Activated CD8-positive, alpha-beta memory T cell treated with anti-CD3 and anti-CD28 coated beads, Interleukin-2, amount 50 U/mL, for 4 hours (primary cell): ENCODE data around the gene ADAT1.

Source experiments
- DNase-seq: peaks from one replicate; pipeline ENCODE4 v3.0.0-alpha.2; 2020

ADAT1 gene, protein sequence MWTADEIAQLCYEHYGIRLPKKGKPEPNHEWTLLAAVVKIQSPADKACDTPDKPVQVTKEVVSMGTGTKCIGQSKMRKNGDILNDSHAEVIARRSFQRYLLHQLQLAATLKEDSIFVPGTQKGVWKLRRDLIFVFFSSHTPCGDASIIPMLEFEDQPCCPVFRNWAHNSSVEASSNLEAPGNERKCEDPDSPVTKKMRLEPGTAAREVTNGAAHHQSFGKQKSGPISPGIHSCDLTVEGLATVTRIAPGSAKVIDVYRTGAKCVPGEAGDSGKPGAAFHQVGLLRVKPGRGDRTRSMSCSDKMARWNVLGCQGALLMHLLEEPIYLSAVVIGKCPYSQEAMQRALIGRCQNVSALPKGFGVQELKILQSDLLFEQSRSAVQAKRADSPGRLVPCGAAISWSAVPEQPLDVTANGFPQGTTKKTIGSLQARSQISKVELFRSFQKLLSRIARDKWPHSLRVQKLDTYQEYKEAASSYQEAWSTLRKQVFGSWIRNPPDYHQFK

GRCh38 chr16:75622761-75623605 is at the start of gene ADAT1:
Gene ADAT1, minus strand, starts transcription at chr16:75623281. Its CDS starts 2,482 bp downstream, at chr16:75620799.
- peak; percentile 98 for DNase-seq

DNA sequence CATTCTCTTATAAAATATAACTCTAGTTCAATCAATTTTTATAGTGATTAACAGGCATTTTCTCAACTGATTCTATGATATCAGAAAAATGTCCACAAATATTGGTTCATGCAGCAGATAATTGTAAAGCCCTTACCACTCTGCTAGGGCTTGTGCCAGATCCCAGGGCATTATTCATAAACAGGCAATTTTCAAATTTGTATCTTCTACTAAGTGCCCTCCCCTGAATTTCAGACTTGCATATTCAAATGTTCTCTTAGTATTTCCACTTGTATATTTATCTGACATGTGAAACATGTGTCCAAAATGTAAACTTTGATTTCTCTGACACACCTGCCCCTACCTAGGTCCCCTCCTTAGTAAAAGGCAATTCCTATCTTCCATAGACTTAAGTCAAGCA is 44.4 kb upstream of the ADAT1 start:
- DNase-seq = no peak

GRCh38 chr16:75660726-75661302 is 37.7 kb upstream of the ADAT1 start:
- DNase-seq = no peak

GRCh38 chr16:75660321-75660720 is 37.2 kb upstream of the ADAT1 start:
- DNase-seq = no peak

DNA sequence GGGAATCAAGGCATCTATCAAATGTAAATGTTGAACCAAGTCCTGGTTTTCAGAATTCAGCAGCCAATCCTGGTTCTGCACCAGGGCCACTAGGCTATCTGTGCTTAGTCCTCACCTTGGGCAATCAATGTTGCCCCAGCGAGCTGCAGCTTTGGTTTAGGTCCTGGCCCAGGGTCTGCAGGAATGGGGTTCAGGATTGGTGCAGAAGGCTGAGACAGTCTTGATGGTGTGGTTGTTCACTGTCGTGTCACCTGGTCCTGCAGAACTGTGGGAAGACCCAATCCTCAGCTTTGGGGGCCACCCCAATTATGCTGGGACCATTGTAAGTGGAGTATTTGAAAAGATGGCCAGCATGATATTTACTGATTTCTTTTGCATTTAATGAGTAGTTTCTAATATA is 35.1 kb upstream of the ADAT1 start:
- no peak for DNase-seq

GRCh38 chr16:75653922-75654321 is 30.8 kb upstream of the ADAT1 start:
- no peak for DNase-seq

- DNase-seq = peak; percentile 87
Measured at GRCh38 chr16:75648265-75649076, 25.4 kb upstream of the ADAT1 start.

DNA sequence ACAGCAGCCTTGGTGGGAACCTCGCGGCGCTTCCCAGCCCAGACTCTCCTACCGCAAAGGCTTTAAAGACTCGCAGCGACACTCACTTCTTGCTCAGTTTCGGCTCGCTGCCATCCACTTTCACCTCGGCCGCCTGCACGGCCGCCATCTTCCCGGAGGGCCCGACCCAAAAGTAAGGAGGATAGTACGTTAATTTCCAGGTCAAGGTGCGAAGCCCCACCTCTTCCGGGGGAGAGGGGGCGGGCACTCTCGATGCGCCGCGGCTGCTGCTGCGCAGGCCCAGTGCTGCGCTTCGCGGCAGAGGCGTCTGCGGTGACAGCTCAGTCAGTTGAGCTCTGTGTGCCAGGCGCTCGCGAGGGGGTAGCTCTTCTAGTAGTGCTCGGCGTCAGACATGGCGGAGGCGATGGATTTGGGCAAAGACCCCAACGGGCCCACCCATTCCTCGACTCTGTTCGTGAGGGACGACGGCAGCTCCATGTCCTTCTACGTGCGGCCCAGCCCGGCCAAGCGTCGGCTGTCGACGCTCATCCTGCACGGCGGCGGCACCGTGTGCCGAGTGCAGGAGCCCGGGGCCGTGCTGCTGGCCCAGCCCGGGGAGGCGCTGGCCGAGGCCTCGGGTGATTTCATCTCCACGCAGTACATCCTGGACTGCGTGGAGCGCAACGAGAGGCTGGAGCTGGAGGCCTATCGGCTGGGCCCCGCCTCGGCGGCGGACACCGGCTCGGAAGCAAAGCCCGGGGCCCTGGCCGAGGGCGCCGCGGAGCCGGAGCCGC is 24.6 kb upstream of the ADAT1 start, which contains the start of the genes KARS1 and TERF2IP:
KARS1 (minus strand) TSS at position 174 of the 773 bp plus-strand sequence; CDS start at position 148, 26 bp downstream.
TERF2IP (plus strand) TSS at position 282 of the 773 bp plus-strand sequence; CDS start at position 392, 110 bp downstream.
- peak; percentile 94 for DNase-seq

DNA sequence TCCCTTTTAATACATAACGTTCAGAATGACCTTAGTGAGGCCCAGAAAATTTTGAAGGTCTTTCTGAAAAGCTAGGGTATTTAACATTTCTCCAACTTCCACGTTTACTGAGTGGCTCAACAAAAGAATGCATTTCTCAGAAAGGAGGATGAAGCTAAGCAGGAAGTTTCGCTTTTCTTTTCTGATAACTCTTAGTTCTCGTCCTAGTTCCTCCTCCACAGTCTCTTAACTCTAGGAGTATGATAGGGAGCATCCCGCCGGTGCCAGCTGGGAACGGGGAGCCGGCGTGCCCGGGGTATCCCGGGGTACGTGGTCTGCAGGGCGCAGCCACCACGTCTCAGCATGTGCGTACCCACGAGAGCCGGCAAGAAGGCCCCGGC is 24.0 kb upstream of the ADAT1 start:
- no peak for DNase-seq

DNA sequence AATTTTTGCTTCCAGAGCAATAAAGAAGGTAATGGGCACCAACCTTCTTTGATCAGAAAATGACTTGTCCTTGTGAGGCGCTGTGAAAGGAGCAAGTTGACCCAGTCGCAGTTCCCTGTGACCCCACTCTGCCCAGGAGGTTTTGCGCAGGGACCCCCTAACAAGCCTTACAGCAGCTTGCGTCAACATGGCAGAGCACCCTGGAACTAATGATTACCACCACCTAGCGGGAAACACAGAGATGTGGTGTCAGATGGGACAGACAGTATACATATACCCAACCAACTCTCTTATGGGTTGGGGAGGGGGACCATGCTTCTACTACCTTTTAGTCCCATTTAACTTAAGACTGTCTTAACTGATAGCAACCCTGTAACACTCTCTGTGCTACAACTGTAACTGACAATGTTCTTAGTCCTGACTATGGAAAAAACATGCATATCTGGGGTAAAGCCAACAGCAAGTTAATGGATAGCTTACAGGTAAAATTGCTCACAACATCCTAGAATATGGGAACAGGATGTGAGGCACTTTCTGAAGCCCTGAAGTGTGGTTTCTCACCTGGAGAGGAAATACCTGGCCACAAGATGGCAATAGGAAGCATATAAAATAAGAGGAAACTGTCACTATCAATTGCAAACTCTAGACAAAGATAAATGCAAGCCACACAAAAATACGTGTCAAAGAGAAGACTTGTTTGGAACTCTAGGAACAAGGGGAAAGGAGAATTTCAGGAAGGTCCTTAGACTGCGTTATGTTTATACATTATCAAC is 21.3 kb upstream of the ADAT1 start:
- DNase-seq = no peak

- no peak for DNase-seq
Measured at GRCh38 chr16:75640598-75640997, 17.5 kb upstream of the ADAT1 start.

- DNase-seq = no peak
Measured at GRCh38 chr16:75635036-75635435, 12.0 kb upstream of the ADAT1 start.

- DNase-seq = no peak
Measured at GRCh38 chr16:75632857-75633256, 9.8 kb upstream of the ADAT1 start.

DNA sequence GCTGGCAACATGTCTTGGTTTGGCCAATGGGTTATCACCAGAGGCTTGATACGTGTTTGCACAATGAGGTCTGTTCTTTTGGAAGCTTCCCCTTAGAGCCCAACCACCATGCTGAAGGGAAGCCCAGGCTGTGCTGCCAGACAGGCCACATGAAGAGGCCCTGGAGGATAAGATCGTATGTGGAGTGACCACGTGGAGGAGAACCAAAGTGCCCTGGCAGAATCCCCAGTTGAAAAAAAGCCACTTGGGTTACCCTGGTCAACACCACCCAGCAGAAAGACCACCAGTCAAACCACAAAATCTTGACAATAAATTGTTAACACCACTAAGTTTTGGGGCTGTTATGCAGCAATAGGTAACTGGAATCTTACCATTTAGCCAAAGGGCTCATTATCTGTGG is 7.0 kb upstream of the ADAT1 start:
- DNase-seq = no peak

DNA sequence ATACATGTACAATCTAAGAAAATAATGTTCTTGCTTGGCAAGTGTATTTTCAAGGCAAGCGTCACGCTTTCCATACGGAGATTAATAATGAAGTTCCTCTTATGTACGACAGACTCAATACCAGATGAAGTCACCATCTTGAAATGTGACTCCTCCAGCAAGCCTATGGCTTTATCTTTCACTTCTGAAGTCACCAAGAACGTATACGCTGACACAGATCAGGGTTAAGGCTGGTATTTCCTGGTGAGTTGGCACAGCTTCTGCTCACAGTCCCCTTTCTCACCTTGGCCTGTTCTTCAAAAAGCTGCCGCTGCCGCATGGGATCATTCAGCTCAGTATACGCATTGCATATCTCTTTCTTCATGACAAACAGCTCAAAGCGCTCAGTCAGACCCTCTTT is 6.1 kb upstream of the ADAT1 start:
- DNase-seq = no peak

GRCh38 chr16:75628351-75628750 is 5.3 kb upstream of the ADAT1 start:
- no peak for DNase-seq

- no peak for DNase-seq
Measured at GRCh38 chr16:75627851-75628250, 4.8 kb upstream of the ADAT1 start.

DNA sequence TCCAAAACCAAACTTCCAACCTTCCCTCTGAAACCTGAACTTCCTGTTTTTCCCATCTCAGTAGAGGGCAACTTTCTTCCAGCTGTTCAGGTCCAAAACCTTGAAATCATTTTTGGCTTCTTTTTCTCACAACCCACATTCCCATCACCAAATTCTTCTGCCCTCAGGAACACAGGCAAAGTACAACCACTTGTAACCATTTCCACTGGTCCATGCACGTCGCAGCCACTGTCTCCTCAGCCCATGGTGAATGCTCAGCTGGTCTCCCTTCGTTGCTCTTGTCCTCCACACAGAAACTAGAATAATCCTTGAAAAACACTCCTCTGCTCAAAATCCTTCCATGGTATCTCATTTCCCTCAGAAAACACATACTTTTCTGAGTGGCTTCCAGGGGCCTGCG is 3.7 kb upstream of the ADAT1 start:
- DNase-seq = no peak

- no peak for DNase-seq
Measured at GRCh38 chr16:75624921-75625334, 1.8 kb upstream of the ADAT1 start.

DNA sequence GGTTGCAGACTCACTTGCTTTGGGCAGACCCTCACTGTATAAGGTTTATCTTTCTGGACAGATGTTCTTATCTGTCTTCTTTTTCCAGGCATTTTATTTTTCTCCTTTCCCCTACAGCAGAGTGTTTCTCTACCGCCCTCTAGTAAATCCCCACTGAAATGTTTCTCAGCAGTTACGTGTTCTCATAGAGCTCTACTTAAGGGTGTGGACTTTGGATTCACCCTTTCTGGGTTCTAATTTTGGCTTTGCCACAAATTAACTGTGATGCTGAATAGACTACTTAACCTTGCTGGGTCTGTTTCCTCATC is 2.0 kb downstream of the ADAT1 start:
- DNase-seq = no peak
